ENCODE results near the gene ACTG1. TPM values are rescaled to one million over a fixed set of nuclear protein-coding genes. Genes with fewer than 3 reads are reported as not detected.

Gene ACTG1
- total RNA-seq, 1 donor: 10,242 TPM

- no peak overlapping the region for H3K4me3 ChIP-seq (ENCODE audit: low read depth, low read length)
- DNase-seq (ENCODE audit: low read depth): no peak
- no peak for TF ChIP-seq CTCF (IDR thresholded peaks at IDR 0.05; ENCODE audit: insufficient read depth, low read depth, low read length)
These were observed 24.0 kb upstream of the ACTG1 start for GRCh38 chr17:81536299-81537290.

GRCh38 chr17:81535480-81536298, 23.1 kb upstream of the ACTG1 start:
- no peak overlapping the region for H3K4me3 ChIP-seq (ENCODE audit: low read depth, low read length)
- no peak for TF ChIP-seq CTCF (IDR thresholded peaks at IDR 0.05; ENCODE audit: insufficient read depth, low read depth, low read length)
- no peak for DNase-seq (ENCODE audit: low read depth)

- no peak overlapping the region for H3K4me3 ChIP-seq (ENCODE audit: low read depth, low read length)
- no peak for DNase-seq (ENCODE audit: low read depth)
- no peak for TF ChIP-seq CTCF (IDR thresholded peaks at IDR 0.05; ENCODE audit: insufficient read depth, low read depth, low read length)
These were observed 22.4 kb upstream of the ACTG1 start for GRCh38 chr17:81535007-81535328.

- DNase-seq (ENCODE audit: low read depth): no peak
- H3K4me3 ChIP-seq (ENCODE audit: low read depth, low read length): no peak overlapping the region
- TF ChIP-seq CTCF (IDR thresholded peaks at IDR 0.05; ENCODE audit: insufficient read depth, low read depth, low read length): no peak
These were observed 21.8 kb upstream of the ACTG1 start for GRCh38 chr17:81534157-81535006.

- H3K4me3 ChIP-seq (ENCODE audit: low read depth, low read length): no peak overlapping the region
- no peak for TF ChIP-seq CTCF (IDR thresholded peaks at IDR 0.05; ENCODE audit: insufficient read depth, low read depth, low read length)
- DNase-seq (ENCODE audit: low read depth): no peak
These were observed 20.9 kb upstream of the ACTG1 start for GRCh38 chr17:81533339-81534141.
